NK-92 (cell line): ENCODE data around the gene ATL1.
"Not testable (repeated sequence)": the region's sequence is repeated elsewhere in the genome, so short reads cannot be mapped to it uniquely, and the experiment has no call there.

Source experiments
- DNase-seq: peaks from one replicate; lab custom pipeline; 2025; ENCODE audit not compliant: unreplicated experiment; lab: John Stamatoyannopoulos, UW

Gene ATL1

DNA sequence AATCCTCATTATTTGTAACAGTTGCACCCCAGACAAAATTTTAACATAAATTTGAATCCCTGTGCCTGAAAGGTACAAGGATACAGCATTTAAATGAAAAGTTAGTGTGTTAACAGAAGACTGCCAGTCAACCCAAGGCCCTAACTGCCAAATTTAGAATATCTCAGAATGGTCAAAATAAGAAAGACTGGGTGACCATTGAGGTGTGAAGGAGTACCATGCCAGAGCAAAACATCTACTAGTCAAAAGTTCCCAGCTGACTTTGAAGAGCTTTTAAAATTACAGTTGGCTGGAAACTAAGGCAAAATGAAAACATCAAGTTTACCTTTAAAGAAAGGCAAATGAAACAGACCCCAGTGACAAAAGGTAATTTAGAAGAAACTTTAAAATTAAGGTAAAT lies 89.7 kb downstream of the ATL1 start:
- DNase-seq, result no peak

DNA sequence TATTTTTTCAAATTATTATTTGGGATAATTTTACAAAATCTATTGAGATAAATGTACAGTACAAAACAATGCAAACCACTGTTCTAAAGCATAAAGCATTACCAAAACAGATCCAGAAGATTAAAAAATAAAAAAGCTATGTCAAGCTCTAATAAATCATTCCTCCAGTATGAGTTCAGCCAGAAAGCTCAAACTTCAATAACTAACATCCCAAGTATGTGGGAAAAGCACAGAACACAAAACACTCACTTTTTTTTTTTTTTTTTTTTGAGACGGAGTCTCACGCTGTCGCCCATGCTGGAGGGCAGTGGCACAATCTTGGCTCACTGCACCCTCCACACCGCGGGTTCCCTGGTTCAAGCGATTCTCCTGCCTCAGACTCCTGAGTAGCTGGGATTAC lies 96.8 kb downstream of the ATL1 start:
- no peak for DNase-seq

DNA sequence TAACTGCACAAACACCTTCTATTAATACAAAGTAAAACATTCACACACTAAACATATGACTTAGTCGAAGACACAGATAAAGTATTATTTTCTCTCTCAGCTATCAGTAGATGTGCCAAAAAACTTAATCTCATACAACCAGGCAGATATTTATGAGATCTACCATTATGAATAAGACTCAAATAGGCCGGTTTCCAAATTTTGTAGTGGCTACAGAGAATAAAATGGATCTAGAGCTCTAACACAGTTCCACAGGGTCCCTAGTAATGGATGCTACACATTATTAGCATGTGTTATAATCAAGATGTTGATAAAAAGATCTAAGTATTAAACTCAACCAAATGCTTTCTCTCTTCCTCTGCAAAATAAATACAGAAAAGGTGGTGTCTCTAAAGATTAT lies 97.8 kb downstream of the ATL1 start:
- no peak for DNase-seq

DNA sequence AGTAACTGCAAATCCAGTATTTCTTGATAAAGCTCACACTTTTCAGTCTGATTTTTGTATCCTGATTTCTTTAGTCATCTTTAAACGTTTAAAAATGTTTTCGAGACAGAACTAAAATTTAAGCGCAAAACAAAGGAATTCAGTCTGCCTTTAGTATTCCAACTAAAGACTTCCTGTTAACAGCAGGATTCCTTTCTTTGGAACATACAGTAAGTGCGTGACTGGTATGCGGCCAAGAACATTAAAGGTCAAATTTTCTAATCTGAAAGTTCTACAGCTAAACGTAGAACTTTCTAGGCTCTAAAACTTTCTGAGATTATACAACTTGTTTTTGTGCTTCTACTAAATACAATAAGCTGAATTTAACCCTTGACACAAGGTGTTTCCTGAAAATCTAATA lies 98.3 kb downstream of the ATL1 start:
- DNase-seq, result no peak

DNA sequence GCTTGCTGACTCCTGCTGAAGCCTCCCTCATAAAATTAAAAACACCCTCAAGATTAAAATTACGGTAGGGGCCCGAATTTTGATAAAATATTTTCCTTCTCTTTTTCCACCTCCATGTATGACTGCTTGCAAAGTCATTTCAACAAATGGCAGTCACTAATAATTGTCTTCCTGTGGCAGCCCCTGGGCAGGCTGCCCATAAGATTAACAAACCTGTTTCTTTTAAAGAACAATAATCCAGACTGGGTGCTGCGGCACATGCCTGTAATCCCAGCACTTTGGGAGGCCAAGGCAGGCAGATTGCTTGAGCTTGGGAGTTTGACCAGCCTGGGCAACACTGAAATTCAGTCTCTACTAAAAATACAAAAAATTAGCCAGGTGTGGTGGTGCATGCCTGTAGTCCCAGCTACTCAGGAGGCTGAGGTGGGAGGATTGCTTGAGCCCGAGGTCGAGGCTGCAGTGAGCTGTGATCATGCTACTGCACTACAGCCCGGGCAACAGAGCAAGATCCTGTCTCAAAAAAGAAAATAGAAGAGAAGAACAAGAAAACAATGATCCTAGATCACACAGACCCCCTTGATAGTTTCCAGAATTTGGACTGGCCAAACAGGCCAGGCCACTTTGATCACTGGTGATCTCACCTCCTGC lies 99.5 kb downstream of the ATL1 start:
- DNase-seq, result no peak

DNA sequence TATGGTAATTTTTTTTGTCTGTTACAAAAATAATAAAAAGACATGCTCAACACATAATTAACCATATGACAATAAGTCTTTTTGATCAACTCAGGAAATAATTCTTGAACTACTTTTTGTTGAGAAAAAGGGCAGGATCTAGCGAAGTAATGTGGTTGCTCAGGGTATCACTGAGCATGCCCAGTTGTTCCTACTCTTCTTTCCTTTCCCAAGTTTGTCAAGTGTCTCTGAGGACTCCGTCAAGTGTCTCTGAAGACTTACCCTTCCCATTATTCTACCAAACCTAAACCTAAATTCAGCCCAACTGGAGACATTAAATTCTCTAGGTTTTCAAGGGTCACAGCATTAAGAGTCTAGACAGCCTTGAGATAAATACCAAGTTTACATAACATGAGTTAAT lies 104.6 kb downstream of the ATL1 start:
- not testable (repeated sequence) for DNase-seq

DNA sequence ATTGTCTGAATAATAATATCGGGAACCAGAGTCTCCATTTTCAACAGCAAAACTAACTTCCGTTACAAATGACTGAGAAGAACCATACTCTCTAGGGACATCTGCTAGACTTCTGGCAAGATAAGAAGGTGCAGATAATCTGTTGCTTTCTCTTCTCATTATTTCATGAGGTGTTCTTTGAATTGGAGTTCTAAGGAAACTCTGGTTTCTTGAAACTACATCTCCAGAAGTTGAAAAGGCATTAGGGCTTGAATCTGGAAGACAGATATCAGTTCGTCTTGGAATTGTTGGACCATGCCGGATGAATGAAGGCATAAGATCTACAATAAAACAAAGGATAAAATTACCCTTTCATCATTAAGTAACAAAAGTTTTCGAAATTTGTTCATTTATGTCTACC lies 105.4 kb downstream of the ATL1 start:
- not testable (repeated sequence) for DNase-seq

DNA sequence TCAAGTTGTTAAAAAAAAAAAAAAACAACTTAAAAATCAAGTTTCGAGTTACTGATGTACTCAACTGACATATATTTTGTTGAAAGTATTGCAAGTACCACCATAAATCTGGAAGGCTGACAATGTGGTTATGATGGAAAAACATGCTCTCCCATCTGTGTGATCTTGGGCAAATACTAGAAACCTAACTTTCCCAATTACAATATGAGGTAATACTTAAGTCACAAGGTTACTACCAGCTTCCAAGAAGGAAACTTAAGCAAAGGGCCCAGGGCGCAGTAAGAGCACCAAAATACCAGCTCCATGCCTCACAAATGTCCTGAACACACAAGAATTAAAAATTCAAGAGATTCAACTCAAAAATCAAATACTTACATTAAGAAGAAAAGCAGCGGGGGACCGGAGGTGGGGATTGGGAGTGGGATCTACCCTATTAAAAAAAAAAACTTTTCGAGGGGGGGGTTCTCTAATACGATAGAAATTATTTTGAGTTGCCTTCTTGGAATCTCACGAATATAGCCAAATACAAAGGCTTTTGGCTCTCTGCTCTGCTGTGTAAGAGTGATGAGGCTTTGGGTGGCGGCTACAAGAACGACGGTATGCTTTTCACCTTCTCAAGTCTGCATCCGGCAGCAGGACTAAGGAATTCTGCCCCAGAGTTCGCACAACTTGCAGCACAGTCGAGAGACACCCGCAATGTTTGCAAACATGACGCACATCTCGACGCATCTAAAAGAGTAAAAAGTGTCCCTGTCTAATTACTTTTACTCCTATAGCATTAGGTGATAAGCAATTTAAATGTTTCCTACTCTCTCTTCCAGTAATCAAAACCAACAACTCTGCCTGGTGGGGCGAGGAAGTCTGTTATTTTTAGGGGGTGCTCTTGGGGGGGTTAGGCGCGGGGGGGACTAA lies 107.1 kb downstream of the ATL1 start:
- no peak for DNase-seq

DNA sequence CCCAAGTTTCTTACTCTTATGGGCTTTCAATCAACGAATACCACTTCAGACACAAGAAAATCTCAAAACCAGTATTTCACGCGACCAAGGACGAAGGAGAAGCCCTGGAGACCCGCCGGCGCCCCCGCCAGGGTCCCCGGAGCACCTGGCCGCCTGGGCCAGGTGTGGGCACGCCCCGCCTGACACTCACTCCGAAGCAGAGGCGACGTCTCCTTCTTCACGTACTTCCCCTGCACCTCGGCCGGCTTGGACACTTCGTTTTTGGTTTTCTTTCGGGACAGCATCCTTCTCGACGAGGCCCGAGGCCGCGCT lies 107.7 kb downstream of the ATL1 start:
- no peak for DNase-seq

DNA sequence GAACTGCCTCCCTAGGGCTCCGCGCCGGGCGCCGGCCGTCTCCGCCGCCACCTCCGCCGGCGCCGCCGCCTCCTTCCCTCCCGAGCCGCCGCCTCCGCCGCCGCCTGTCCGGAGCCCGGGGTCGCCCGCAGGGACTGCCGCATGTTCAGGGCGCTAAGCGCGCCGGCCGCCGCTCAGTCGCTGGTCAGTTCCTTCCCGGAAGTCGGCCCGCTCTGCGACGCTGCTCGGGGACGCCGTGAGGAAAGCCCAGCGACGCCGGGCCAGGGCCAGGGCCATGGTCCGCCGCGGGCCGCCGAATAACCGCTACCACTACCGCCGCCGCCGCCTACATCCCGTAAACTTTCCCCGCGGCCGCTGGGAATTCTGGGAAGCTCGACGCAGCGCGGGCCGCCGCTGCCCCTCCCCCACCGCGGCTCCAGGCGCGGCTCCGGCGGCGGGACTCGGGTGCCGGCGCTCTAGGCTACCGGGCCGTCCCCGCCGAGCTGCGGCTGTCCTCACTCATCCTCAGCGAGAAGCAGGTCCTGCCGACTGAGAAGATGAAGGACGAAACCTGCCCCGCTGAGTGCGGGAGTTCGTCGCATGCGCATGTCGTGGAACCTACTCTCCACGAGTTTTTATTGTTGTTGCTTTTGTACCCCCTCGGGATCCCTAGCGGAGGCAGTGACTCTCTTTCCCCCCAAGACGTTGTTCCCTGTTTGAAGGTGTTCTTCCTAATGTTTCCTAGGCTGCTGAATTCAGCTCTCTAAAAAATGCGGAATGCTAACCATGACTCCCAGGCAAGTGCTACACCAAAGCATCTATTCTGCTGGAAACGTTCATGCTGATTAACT lies 108.3 kb downstream of the ATL1 start, which contains the start of gene SAV1:
Gene SAV1, minus strand, starts transcription at position 311 of the 830 bp plus-strand sequence. CDS start 339 bp downstream, outside the sequence.
- no peak for DNase-seq

DNA sequence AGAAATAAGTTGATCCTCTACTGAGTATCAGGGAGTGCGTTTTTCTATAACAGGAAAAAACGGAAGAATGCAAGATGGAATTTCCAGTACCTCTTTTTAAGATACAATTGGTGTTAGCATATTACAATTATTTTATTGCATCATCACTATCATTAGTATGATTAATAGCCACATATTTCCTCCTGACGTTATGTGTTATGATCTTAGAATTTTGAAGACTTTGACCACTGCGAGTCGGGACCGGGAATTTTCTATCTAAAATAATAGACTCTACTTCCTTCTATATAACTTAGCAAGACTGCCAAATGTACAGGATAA lies 108.8 kb downstream of the ATL1 start:
- DNase-seq, result no peak

DNA sequence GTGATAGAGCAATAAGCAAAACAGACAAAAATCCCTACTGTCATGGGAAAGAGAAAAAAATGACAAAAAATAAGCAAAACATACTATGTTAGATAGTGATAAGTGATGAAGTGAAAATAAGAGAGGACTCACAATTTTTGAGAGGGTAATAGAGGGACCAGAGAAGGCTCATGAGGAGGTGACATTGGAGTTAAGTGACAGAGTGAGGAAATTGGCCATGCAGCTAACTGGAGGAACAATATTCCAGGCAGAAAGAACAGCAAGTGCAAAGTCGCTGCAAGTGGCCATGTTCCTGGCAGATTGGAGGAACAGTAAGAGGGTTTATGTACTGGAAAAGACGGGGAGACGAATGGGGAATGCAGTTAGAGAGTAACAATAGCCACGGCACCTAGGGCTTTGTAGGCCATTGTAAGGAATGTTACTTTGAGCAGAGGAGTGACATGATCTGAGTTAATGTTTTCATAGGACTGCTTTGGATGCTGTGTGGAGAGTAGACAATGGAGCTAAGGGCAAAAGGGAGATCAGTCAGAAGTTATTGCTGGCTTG lies 109.6 kb downstream of the ATL1 start:
- DNase-seq, result no peak

DNA sequence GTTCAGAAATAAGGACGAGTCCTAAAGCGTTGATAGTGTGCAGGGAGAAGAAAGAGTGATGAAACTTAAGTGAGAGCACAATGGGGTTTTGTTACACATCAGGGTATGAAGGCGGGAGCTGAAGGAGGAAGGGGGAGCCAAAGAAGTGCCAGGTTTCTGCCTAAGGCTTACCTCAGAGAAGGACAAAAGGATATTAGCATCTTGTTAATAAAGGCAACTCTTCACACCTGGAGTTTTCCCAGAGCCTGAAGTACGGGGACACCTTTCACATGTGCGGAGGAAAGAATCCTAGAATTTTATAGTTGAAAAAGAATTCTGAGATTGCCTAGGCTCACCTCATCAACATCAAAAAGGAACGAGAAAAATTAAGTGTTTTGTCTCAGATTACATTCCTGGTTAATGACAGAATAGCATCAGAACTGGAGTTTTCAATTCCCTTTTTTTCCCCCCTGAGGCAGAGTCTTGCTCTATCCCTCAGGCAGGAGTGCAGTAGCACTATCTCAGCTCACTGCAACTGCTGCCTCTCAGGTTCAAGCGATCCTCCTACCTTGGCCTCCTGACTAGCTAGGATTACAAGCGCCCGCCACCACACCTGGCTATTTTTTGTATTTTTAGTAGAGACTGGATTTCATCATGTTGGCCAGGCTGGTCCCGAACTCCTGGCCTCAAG lies 110.4 kb downstream of the ATL1 start:
- no peak for DNase-seq

DNA sequence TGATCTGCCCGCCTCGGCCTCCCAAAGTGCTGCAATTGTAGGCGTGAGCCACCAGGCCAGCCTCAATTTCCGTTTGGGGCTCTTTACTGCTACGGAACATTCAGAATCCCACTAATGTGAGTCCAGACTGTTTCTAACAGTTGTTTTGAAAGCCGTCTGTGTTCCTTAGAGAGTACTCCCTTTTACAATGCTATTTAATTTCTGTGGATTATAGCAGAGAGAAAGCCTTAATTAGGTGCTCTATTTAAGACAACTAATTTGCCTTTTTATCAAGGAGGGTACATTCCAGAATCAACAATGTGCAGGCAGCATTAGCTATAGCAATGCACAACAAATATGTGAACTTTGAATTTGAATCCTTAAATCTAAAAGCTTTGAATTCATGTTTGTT lies 110.9 kb downstream of the ATL1 start:
- no peak for DNase-seq

DNA sequence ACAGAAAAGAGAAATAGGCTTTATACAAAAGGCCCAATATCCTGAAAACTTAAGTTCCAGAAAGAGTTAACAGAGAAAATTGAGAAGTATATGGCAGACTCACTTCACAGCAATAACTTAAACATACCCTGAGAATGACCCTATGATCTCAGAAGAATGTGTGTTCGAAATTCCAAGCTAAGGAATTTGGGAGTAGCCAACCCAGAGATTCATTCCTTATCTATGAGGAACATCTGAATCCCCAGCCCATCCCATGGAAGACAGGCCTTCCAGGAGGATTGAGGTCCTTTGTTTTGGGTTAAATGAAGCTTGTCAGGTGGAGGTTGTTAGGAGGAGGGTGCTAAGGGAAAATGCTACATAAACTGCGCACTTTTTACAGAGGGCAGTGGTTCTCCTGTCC lies 115.7 kb downstream of the ATL1 start:
- DNase-seq, result no peak

DNA sequence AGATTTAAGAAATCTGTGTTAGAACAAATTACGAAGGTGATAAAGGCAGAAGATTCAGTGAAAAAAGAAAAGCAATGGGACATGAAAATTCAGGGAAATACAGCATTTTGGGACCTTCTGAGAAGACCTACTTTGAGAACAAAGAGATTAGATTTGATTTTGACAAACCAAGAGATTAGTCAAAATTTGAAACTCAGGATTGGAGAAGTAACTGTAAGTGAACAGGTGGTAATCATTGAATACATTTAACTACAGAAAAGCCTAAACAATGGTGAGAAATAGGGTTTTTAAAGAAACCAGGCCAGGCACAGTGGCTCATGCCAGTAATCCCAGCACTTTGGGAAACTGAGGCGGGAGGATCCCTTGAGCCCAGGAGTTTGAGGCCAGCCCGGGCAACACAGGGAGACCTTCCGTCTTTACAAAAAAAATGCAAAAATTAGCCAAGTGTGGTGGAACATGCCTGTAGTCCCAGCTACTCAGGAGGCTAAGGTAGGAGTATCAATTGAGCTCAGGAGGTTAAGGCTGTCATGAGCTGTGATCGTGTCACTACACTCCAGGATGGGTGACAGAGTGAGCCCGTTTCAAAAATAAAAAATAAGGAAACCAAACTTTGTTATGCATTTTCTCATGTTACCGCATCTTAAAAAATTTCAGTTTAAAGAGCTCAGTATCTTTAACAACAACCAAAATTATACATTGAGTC lies 117.0 kb downstream of the ATL1 start:
- DNase-seq, result no peak

DNA sequence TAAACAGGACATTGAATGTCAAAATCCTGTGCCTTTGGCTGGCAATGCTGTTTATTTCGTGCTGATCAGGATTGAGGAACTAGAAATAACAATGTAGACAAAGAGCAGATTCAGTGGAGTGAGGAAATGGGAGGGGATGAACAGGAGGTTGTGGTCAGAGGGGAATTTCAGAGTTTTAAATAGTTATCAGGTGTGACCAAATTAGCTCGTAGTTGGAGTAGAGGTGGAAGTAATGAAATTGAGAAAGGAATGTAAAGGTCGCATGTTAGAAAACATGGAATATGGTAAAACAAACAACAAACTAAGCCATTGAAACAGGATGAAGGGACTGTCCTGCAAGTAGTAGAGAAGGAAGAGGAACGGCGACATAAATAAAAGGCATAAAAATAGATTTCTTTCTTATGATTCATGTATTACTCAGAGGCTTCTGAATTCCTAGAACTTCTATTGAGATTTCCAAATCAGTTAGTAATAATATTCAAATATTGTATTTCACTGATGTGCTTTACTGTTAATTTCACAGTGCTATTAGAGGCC lies 117.7 kb downstream of the ATL1 start:
- DNase-seq, result no peak

DNA sequence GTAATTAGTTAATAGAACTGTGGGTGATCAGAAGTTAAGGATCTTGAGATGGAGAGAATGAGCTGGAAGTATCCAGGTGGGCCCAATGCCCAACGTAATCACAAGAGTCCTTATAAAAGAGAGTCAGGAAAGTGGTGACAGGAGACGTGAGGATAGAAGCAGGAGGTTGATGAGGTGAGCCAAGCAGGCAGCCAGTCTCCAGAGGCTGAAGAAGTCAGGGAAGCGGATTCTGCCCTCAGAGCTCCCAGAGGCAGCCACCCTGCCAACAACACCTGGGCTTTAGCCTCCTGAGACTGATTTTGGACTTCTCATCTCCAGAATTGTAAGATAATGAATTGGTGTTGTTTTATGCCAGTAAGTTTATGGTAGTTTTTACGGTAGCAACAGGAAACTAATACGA lies 118.2 kb downstream of the ATL1 start:
- DNase-seq, result no peak

DNA sequence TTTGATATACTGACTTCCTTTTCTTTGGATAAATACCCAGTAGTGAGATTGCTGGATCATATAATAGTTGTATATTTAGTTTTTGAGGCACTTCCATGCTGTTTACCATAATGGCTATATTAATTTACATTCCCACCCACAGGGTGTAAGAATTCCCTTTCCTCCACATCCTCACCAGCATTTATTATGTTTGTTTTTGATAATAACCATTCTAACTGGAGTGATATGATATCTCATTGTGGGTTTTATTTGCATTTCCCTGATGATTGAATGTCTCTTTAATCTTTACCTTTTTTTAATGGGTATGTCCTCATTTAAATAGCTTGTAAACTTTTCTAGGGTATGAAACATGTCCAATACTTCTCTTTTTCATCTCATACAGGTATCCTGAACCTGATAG lies 119.7 kb downstream of the ATL1 start:
- DNase-seq, result no peak
